Tibial artery (tissue), 4 donors: ENCODE measurements around the gene ABCA2.

ENCODE experiments used
- DNase-seq, 2 donors: peaks; one replicate each; pipeline ENCODE4 v3.0.0-alpha.2; 2019
- H3K27ac ChIP-seq, 2 donors: fragments of 200-600 bp; sonication (generic) in 1 of 2; 1 replicate in 1 of 2; 2 replicates in 1 of 2; pipeline ENCODE4 v1.5.1; 2018 to 2019; ENCODE audit warnings: mild to moderate bottlenecking in 1 of 2
- H3K27me3 ChIP-seq, 2 donors: fragments of 200-600 bp; sonication (generic) in 1 of 2; one replicate each; pipeline versions ENCODE4 v1.5.1 to v1.6.0; 2016 to 2019
- H3K36me3 ChIP-seq, 3 donors: fragments of 200-600 bp; sonication (generic) in 2 of 3; one replicate each; pipeline ENCODE4 v1.5.1; 2016 to 2019; ENCODE audit warnings: mild to moderate bottlenecking in 2 of 3
- H3K4me1 ChIP-seq, 4 donors: fragments of 200-600 bp; sonication (generic) in 2 of 4; 1 replicate in 3 of 4; 2 replicates in 1 of 4; pipeline ENCODE4 v1.5.1; 2016 to 2019
- H3K4me3 ChIP-seq, 2 donors: fragments of 200-600 bp; sonication (generic) in 1 of 2; 1 replicate in 1 of 2; 2 replicates in 1 of 2; pipeline ENCODE4 v1.5.1; 2018 to 2019; ENCODE audit warnings: mild to moderate bottlenecking in 2 of 2
- H3K9me3 ChIP-seq, 3 donors: fragments of 200-600 bp; sonication (generic) in 1 of 3; one replicate each; pipeline ENCODE4 v1.5.1; 2016 to 2019
- CTCF ChIP-seq, 2 experiments: fragments of 200-600 bp in 1 of 2; fragments of 450-650 bp in 1 of 2; IDR thresholded peaks; one replicate each; pipeline ENCODE4 v1.5.1; 2017 to 2019; ENCODE audit warnings: antibody characterized with exemption in 2 of 2, mild to moderate bottlenecking in 1 of 2, moderate library complexity in 1 of 2
- intact Hi-C: fragments of 100-400 bp; cut with DNase I; formaldehyde crosslinking; loops from one replicate; pipeline ENCODE4 v1.15.0; 2023; ENCODE audit warnings: low total_unique reads

ABCA2 gene

GRCh38 chr9:136969774-136970173 is 58.3 kb downstream of the ABCA2 start:
- intact Hi-C loops = no loop called here
- H3K27me3 ChIP-seq = peaks cover 0 to 39% of the 10 kb centered on the region in 2 donors
- H3K27ac ChIP-seq = no peak overlapping the region
- H3K4me3 ChIP-seq = no peak overlapping the region
- H3K36me3 ChIP-seq = no peaks in the 10 kb centered on the region
- peaks cover 0 to 7% (median 1%) of the 10 kb centered on the region in 4 donors for H3K4me1 ChIP-seq
- H3K9me3 ChIP-seq = no peaks in the 10 kb centered on the region
- no peak for DNase-seq
- TF ChIP-seq CTCF (IDR thresholded peaks at IDR 0.05) = no peak

DNA sequence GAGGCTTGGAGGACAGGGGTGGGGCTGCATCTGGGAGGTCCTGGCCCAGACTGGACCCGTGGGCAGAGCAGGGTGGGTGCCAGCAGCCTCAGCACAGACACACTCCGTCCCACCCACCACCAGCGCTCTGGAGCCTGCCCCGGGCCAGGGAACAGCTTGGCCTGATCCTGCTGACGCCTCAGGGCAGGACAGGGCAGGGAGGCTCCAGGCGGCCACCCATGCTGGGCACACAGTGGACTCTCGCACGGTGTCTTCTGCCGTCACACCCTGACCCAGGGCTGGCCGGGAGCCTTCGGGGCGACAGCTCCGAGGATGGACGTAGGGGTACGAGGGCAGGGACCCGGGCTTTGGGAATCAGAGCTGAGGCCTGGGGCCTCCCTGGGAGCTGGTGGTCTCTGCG is 58.9 kb downstream of the ABCA2 start:
- intact Hi-C loops = no loop called here

GRCh38 chr9:136968333-136969127 is 59.5 kb downstream of the ABCA2 start:
- Histone ChIP-seq H3K4me1 (peaks cover 0 to 7% (median 1%) of the 10 kb centered on the region in 4 donors), H3K9me3 (no peaks in the 10 kb centered on the region), H3K36me3 (no peaks in the 10 kb centered on the region), H3K4me3 (no peak overlapping the region), H3K27me3 (peaks cover 0 to 39% of the 10 kb centered on the region in 2 donors), H3K27ac (no peak overlapping the region)
- TF ChIP-seq CTCF (IDR thresholded peaks at IDR 0.05) = no peak
- intact Hi-C loops = no loop called here
- no peak for DNase-seq

More for the DNA sequence above, 58.9 kb downstream of the ABCA2 start:
- Histone ChIP-seq H3K36me3 (no peaks in the 10 kb centered on the region), H3K4me1 (peaks cover 0 to 7% (median 1%) of the 10 kb centered on the region in 4 donors), H3K27me3 (peaks cover 0 to 39% of the 10 kb centered on the region in 2 donors), H3K27ac (no peak overlapping the region), H3K4me3 (no peak overlapping the region), H3K9me3 (no peaks in the 10 kb centered on the region)
- TF ChIP-seq CTCF (IDR thresholded peaks at IDR 0.05) = no peak
- DNase-seq = no peak

DNA sequence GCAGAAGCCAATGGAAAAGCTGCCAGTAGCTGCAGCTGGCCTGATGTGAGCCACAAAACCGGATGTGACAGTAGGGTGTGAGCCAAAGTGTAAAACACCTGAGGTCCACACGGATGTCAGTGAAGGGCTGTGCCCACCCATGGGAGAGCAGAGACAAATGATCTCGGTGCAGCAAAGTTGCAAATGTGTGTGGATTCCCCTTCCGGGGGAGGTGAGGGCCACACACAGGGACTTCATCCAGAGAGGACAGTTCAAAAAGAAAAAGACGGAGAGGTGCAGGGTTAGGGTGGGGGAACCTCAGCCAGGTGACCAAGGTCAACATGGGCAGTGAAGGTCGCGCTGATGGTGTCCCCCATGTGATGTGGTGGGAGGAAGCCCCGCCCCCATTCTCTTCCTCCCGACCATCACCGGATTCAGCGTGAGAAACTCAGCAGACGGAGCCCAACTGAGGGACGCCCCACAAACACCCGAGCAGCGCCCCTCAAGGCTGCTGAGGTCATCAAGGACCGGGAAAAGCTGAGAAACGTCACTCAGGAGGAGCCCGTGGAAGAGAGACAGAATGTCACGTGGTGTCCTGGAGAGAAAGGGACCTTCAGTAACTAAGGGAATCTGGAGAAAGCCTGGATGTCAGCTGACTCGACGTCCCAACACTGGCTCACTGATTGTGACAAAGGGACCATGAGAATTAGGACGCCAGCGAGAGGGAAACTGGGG is 62.1 kb downstream of the ABCA2 start:
- H3K36me3 ChIP-seq = no peaks in the 10 kb centered on the region
- DNase-seq = no peak
- peaks cover 0 to 30% of the 10 kb centered on the region in 2 donors for H3K27me3 ChIP-seq
- intact Hi-C loops = no loop called here
- no peak for TF ChIP-seq CTCF (IDR thresholded peaks at IDR 0.05)
- H3K4me3 ChIP-seq = no peak overlapping the region
- peaks cover 0 to 17% (median 10%) of the 10 kb centered on the region in 4 donors for H3K4me1 ChIP-seq
- H3K9me3 ChIP-seq = no peaks in the 10 kb centered on the region
- no peak overlapping the region for H3K27ac ChIP-seq

DNA sequence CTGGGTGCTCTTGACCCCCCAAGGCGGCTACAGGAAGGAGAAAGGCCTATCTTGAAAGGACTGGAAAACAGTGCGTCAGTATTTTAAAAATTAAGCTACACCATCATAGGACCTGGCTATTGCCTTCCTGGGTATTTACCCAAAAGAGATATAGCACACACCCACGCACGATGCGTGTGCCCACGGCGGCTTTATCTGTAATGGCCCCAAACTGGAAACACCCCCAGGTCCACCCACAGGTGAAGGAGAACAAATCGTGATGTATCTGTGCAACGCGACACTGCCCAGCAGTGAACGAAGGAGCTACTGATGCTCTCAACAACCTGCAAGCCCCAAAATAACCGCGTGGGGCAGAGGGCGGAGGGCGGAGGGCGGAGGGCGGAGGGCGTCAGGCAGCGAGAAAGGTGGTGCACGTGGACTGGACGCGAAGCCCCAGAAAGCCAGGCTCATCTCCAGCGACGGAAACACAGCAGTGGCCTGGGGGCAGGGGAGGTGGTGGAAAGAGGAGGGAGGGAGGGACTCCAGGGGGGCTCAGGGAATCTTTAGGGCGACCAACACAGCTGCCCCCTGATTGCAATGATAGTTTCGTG is 63.1 kb downstream of the ABCA2 start:
- H3K27ac ChIP-seq = no peak overlapping the region
- intact Hi-C loops = no loop called here
- DNase-seq = no peak
- H3K36me3 ChIP-seq = no peaks in the 10 kb centered on the region
- H3K4me3 ChIP-seq = no peak overlapping the region
- H3K27me3 ChIP-seq = peaks cover 0 to 21% of the 10 kb centered on the region in 2 donors
- peaks cover 0 to 20% (median 11%) of the 10 kb centered on the region in 4 donors for H3K4me1 ChIP-seq
- no peaks in the 10 kb centered on the region for H3K9me3 ChIP-seq
- no peak for TF ChIP-seq CTCF (IDR thresholded peaks at IDR 0.05)
